DND-41 (cell line): ENCODE data around the gene ANO6.

ENCODE experiments used
- ATAC-seq: fragments of 200-7000 bp; cut with Tn5 transposase; 3 replicates; pipeline ENCODE4 v1.9.1; 2021; ENCODE audit warnings: low read depth; ENCODE audit not compliant: insufficient read depth
- DNase-seq: peaks from one replicate; pipeline ENCODE4 v3.0.0-alpha.2; 2020
- H2AFZ ChIP-seq: 2 replicates; pipeline ENCODE4 v1.6.0; 2012; ENCODE audit warnings: low read depth, low read length
- H3K27ac ChIP-seq: 2 replicates; pipeline ENCODE4 v1.5.1; 2012; ENCODE audit warnings: low read length, inconsistent platforms
- H3K27me3 ChIP-seq: fragments of 200-600 bp; sonication (generic); 2 replicates; pipeline ENCODE4 v1.6.0; 2012; ENCODE audit warnings: low read length, mild to moderate bottlenecking, inconsistent platforms; ENCODE audit not compliant: insufficient read depth, poor library complexity
- H3K36me3 ChIP-seq: 2 replicates; pipeline ENCODE4 v1.5.1; 2012; ENCODE audit warnings: low read length, inconsistent platforms; ENCODE audit not compliant: insufficient read depth
- H3K4me1 ChIP-seq: 2 replicates; pipeline ENCODE4 v1.5.1; 2012; ENCODE audit warnings: mild to moderate bottlenecking, low read length; ENCODE audit not compliant: insufficient read depth
- H3K4me2 ChIP-seq: 2 replicates; pipeline ENCODE4 v1.6.0; 2012; ENCODE audit warnings: mild to moderate bottlenecking, moderate library complexity, low read length, inconsistent platforms; ENCODE audit not compliant: insufficient read depth
- H3K4me3 ChIP-seq, 2 experiments: fragments of 200-600 bp in 1 of 2; shearing (Covaris generic) in 1 of 2; 2 replicates each; pipeline ENCODE4 v1.5.1; 2012 to 2016; ENCODE audit warnings: inconsistent platforms in 2 of 2, low read length in 2 of 2, mild to moderate bottlenecking in 2 of 2, low read depth in 1 of 2, moderate library complexity in 1 of 2
- H3K79me2 ChIP-seq: 2 replicates; pipeline ENCODE4 v1.6.0; 2012; ENCODE audit warnings: low read length, inconsistent platforms; ENCODE audit not compliant: insufficient read depth
- H3K9ac ChIP-seq: 2 replicates; pipeline ENCODE4 v1.6.0; 2012; ENCODE audit warnings: low read depth, mild to moderate bottlenecking, inconsistent platforms, low read length, moderate library complexity
- H3K9me3 ChIP-seq: 2 replicates; pipeline ENCODE4 v1.5.1; 2012; ENCODE audit warnings: low read length, moderate library complexity, mild to moderate bottlenecking, inconsistent platforms; ENCODE audit not compliant: insufficient read depth, severe bottlenecking
- H4K20me1 ChIP-seq: 2 replicates; pipeline ENCODE4 v1.6.0; 2012; ENCODE audit warnings: low read length; ENCODE audit not compliant: insufficient read depth
- CTCF ChIP-seq: IDR thresholded peaks from 2 replicates; pipeline ENCODE4 v1.5.1; 2012; ENCODE audit warnings: borderline replicate concordance, low read length, moderate library complexity, mild to moderate bottlenecking; ENCODE audit not compliant: poor library complexity, severe bottlenecking; ENCODE audit errors: extremely low read depth
- EZH2 ChIP-seq: IDR thresholded peaks from 3 replicates; pipeline ENCODE4 v1.6.1; 2012; ENCODE audit warnings: borderline replicate concordance, low read depth, mild to moderate bottlenecking, moderate library complexity, low read length, inconsistent platforms; ENCODE audit not compliant: severe bottlenecking

Gene ANO6

GRCh38 chr12:45475594-45475993 is 259.7 kb downstream of the ANO6 start:
- no peak for DNase-seq

GRCh38 chr12:45477526-45477925 is 261.6 kb downstream of the ANO6 start:
- Histone ChIP-seq H3K4me2 (no peak overlapping the region), H3K4me3 (no peak overlapping the region), H3K36me3 (no peaks in the 10 kb centered on the region), H3K9me3 (no peaks in the 10 kb centered on the region), H2AFZ (no peak overlapping the region), H4K20me1 (no peaks in the 10 kb centered on the region), H3K27ac (no peak overlapping the region), H3K27me3 (no peaks in the 10 kb centered on the region), H3K4me1 (no peaks in the 10 kb centered on the region), H3K79me2 (no peaks in the 10 kb centered on the region), H3K9ac (no peak overlapping the region)
- ATAC-seq, result no peak
- DNase-seq, result no peak
- TF ChIP-seq EZH2 (no peak), CTCF (no peak)

More at GRCh38 chr12:45475594-45475993, 259.7 kb downstream of the ANO6 start:
- Histone ChIP-seq H3K9me3 (no peaks in the 10 kb centered on the region), H3K36me3 (no peaks in the 10 kb centered on the region), H3K4me3 (no peak overlapping the region), H3K4me2 (no peak overlapping the region), H3K27me3 (no peaks in the 10 kb centered on the region), H3K9ac (no peak overlapping the region), H3K27ac (no peak overlapping the region), H3K79me2 (no peaks in the 10 kb centered on the region), H3K4me1 (no peaks in the 10 kb centered on the region), H2AFZ (no peak overlapping the region), H4K20me1 (no peaks in the 10 kb centered on the region)
- TF ChIP-seq CTCF, result no peak
- TF ChIP-seq EZH2, result no peak
- ATAC-seq, result no peak

GRCh38 chr12:45478931-45479330 is 263.0 kb downstream of the ANO6 start:
- no peak for DNase-seq
- H3K79me2 ChIP-seq, result no peaks in the 10 kb centered on the region

More at GRCh38 chr12:45478931-45479330, 263.0 kb downstream of the ANO6 start:
- H3K4me3 ChIP-seq, result no peak overlapping the region
- H2AFZ ChIP-seq, result no peak overlapping the region
- ATAC-seq, result no peak
- no peak for TF ChIP-seq CTCF
- TF ChIP-seq EZH2, result no peak
- no peaks in the 10 kb centered on the region for H4K20me1 ChIP-seq
- H3K9me3 ChIP-seq, result no peaks in the 10 kb centered on the region
- no peak overlapping the region for H3K4me2 ChIP-seq
- H3K27me3 ChIP-seq, result no peaks in the 10 kb centered on the region
- H3K27ac ChIP-seq, result no peak overlapping the region
- no peaks in the 10 kb centered on the region for H3K4me1 ChIP-seq
- H3K36me3 ChIP-seq, result no peaks in the 10 kb centered on the region
- no peak overlapping the region for H3K9ac ChIP-seq
